Measurements from ENCODE around the gene SH3GL1.
"Not testable (repeated sequence)": the region's sequence is repeated elsewhere in the genome, so short reads cannot be mapped to it uniquely, and the experiment has no call there.

SH3GL1 gene

DNA sequence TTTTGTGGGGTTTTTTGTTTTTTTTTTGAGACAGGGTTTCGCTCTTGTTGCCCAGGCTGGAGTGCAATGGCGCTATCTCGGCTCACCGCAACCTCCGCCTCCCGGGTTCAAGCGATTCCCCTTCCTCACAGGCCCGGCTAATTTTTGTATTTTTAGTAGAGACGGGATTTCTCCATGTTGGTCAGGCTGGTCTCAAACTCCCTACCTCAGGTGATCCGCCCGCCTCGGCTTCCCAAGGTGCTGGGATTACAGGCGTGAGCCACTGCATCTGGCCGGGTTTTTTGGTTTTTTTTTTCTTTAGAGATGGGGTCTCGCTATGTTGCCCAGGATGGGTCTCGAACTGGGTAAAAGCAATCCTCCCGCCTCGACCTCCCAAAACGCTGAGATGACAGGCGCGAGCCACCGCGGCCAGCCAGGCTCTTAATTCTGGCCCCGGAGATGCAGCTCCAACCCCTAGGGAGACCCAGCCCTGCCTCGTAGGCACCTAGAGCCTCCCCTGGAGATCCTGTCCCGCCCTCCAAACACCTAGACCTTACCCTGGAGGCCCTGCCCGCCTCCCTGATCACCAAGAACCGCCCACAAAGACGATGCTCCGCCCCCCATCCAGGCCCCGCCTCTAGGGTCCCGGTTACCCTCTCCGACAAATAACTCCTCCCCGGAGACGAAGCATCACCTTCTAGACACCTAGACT, 71.2 kb downstream of the SH3GL1 start:
- not testable (repeated sequence) for H3K4ac ChIP-seq (ENCODE audit: low read depth, low read length); H2BK5ac ChIP-seq (ENCODE audit: low read depth, low read length, poor library complexity); H3K14ac ChIP-seq (ENCODE audit: low read length); H3K18ac ChIP-seq (ENCODE audit: low read length); H3K9me3 ChIP-seq (ENCODE audit: insufficient read depth, low read depth, low read length); H3K23ac ChIP-seq (ENCODE audit: low read length); H4K91ac ChIP-seq (ENCODE audit: low read depth, low read length); H2BK12ac ChIP-seq (ENCODE audit: low read length); H3K27me3 ChIP-seq (ENCODE audit: insufficient read depth, low read length); H3K36me3 ChIP-seq (ENCODE audit: control insufficient read depth in 1 of 2, insufficient read depth in 2 of 2, low read length in 2 of 2); H3K27ac ChIP-seq (ENCODE audit: low read depth, low read length); H4K8ac ChIP-seq (ENCODE audit: low read depth, low read length); H3K4me3 ChIP-seq (ENCODE audit: low read depth, low read length); H2BK120ac ChIP-seq (ENCODE audit: insufficient read depth, low read length, poor library complexity); H4K12ac ChIP-seq (ENCODE audit: low read depth, low read length); H2AK5ac ChIP-seq (ENCODE audit: low read length); H3K79me1 ChIP-seq (ENCODE audit: low read length); H3K79me2 ChIP-seq (ENCODE audit: control insufficient read depth, insufficient read depth, low read length, poor library complexity); H3K9ac ChIP-seq (ENCODE audit: low read length)
- Histone ChIP-seq H3K4me2 (ENCODE audit: low read length) (peak overlapping the region; percentile 96), H2AFZ (ENCODE audit: insufficient read depth, low read length, poor library complexity) (peak overlapping the region; percentile 82), H3K4me1 (ENCODE audit: control insufficient read depth in 1 of 2, insufficient read depth in 2 of 2, low read length in 2 of 2) (peaks cover 13 to 15% of the 10 kb centered on the region in 2 experiments)
- DNase-seq, result peak in 1 of 2 donors; percentile 39
- WGBS (ENCODE audit: extremely low coverage, insufficient coverage, insufficient read length), result no CpG with 5 or more reads among the region's 35 CpGs

DNA sequence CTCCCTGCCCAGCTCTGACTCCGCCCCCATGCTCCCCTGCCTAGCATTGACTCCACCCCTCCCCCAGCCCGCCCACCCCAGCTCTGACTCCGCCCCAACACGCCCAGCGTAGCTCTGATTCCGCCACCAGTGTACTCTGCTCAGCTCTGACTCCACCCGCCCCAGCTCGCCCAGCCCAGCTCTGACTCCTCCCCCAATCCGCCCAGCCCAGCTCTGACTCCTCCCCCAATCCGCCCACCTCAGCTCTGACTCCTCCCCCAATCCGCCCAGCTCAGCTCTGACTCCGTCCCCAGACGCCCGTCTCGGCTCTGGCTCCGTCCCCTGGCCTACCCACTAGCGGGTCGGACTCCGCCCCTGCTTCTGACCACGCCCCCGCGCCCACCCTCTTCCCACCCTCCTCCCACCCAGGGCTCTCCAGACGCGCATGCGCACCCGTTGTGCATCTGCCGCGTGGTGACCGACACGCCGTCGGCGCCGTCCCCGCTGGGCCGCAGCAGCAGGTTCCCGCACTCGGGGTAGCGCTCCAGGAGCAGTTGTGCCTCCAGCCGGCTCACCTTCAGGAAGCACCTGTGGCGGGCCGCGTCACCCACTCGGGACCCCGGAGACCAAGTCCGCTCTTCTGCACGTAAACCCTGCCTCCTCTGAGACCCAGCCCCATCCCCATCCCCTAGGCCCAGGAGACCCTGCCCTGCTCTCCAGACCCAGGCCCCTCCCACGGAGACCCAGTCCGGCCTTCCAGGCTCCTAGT, 71.9 kb downstream of the SH3GL1 start:
- H3K4ac ChIP-seq (ENCODE audit: low read depth, low read length), result peak overlapping the region; percentile 31
- no peak overlapping the region for H2BK120ac ChIP-seq (ENCODE audit: insufficient read depth, low read length, poor library complexity)
- H3K27me3 ChIP-seq (ENCODE audit: insufficient read depth, low read length), result no peaks in the 10 kb centered on the region
- peaks cover 10% of the 10 kb centered on the region for H3K9me3 ChIP-seq (ENCODE audit: insufficient read depth, low read depth, low read length)
- no peak overlapping the region for H4K12ac ChIP-seq (ENCODE audit: low read depth, low read length)
- no peak overlapping the region for H3K27ac ChIP-seq (ENCODE audit: low read depth, low read length)
- H2AK5ac ChIP-seq (ENCODE audit: low read length), result no peak overlapping the region
- H3K23ac ChIP-seq (ENCODE audit: low read length), result no peak overlapping the region
- no CpG with 5 or more reads among the region's 49 CpGs for WGBS (ENCODE audit: extremely low coverage, insufficient coverage, insufficient read length)
- no peaks in the 10 kb centered on the region for H3K79me2 ChIP-seq (ENCODE audit: control insufficient read depth, insufficient read depth, low read length, poor library complexity)
- H3K36me3 ChIP-seq (ENCODE audit: control insufficient read depth in 1 of 2, insufficient read depth in 2 of 2, low read length in 2 of 2), result peaks cover 2 to 9% of the 10 kb centered on the region in 2 experiments
- peak overlapping the region; percentile 51 for H3K18ac ChIP-seq (ENCODE audit: low read length)
- peak overlapping the region; percentile 96 for H3K4me2 ChIP-seq (ENCODE audit: low read length)
- peaks cover 13 to 15% of the 10 kb centered on the region in 2 experiments for H3K4me1 ChIP-seq (ENCODE audit: control insufficient read depth in 1 of 2, insufficient read depth in 2 of 2, low read length in 2 of 2)
- H2BK12ac ChIP-seq (ENCODE audit: low read length), result no peak overlapping the region
- H3K14ac ChIP-seq (ENCODE audit: low read length), result no peak overlapping the region
- peak; percentile 77 to 95 for DNase-seq
- peak overlapping the region; percentile 77 for H3K9ac ChIP-seq (ENCODE audit: low read length)
- peak overlapping the region; percentile 75 for H3K4me3 ChIP-seq (ENCODE audit: low read depth, low read length)
- peak overlapping the region; percentile 42 for H4K8ac ChIP-seq (ENCODE audit: low read depth, low read length)
- H3K79me1 ChIP-seq (ENCODE audit: low read length), result no peaks in the 10 kb centered on the region
- no peak overlapping the region for H4K91ac ChIP-seq (ENCODE audit: low read depth, low read length)
- peak overlapping the region; percentile 82 for H2AFZ ChIP-seq (ENCODE audit: insufficient read depth, low read length, poor library complexity)
- no peak overlapping the region for H2BK5ac ChIP-seq (ENCODE audit: low read depth, low read length, poor library complexity)

- peak overlapping the region; percentile 16 for H3K27ac ChIP-seq (ENCODE audit: low read depth, low read length)
- H3K79me1 ChIP-seq (ENCODE audit: low read length), result no peaks in the 10 kb centered on the region
- no peak overlapping the region for H2BK5ac ChIP-seq (ENCODE audit: low read depth, low read length, poor library complexity)
- peaks cover 11% of the 10 kb centered on the region for H3K9me3 ChIP-seq (ENCODE audit: insufficient read depth, low read depth, low read length)
- no peak overlapping the region for H3K23ac ChIP-seq (ENCODE audit: low read length)
- H3K27me3 ChIP-seq (ENCODE audit: insufficient read depth, low read length), result no peaks in the 10 kb centered on the region
- peak overlapping the region; percentile 43 for H3K4me3 ChIP-seq (ENCODE audit: low read depth, low read length)
- no peak overlapping the region for H2AK5ac ChIP-seq (ENCODE audit: low read length)
- H4K8ac ChIP-seq (ENCODE audit: low read depth, low read length), result peak overlapping the region; percentile 22
- peak in 1 of 2 donors; percentile 68 for DNase-seq
- H3K14ac ChIP-seq (ENCODE audit: low read length), result no peak overlapping the region
- no peak overlapping the region for H4K91ac ChIP-seq (ENCODE audit: low read depth, low read length)
- peak overlapping the region; percentile 50 for H2AFZ ChIP-seq (ENCODE audit: insufficient read depth, low read length, poor library complexity)
- H4K12ac ChIP-seq (ENCODE audit: low read depth, low read length), result no peak overlapping the region
- H3K4ac ChIP-seq (ENCODE audit: low read depth, low read length), result no peak overlapping the region
- no CpG with 5 or more reads among the region's 13 CpGs for WGBS (ENCODE audit: extremely low coverage, insufficient coverage, insufficient read length)
- no peaks in the 10 kb centered on the region for H3K79me2 ChIP-seq (ENCODE audit: control insufficient read depth, insufficient read depth, low read length, poor library complexity)
- H3K18ac ChIP-seq (ENCODE audit: low read length), result no peak overlapping the region
- H2BK120ac ChIP-seq (ENCODE audit: insufficient read depth, low read length, poor library complexity), result peak overlapping the region; percentile 50
- H2BK12ac ChIP-seq (ENCODE audit: low read length), result peak overlapping the region; percentile 28
- peak overlapping the region; percentile 63 for H3K4me2 ChIP-seq (ENCODE audit: low read length)
- H3K9ac ChIP-seq (ENCODE audit: low read length), result no peak overlapping the region
- peaks cover 13 to 15% of the 10 kb centered on the region in 2 experiments for H3K4me1 ChIP-seq (ENCODE audit: control insufficient read depth in 1 of 2, insufficient read depth in 2 of 2, low read length in 2 of 2)
- peaks cover 2 to 9% of the 10 kb centered on the region in 2 experiments for H3K36me3 ChIP-seq (ENCODE audit: control insufficient read depth in 1 of 2, insufficient read depth in 2 of 2, low read length in 2 of 2)
These were observed 72.5 kb downstream of the SH3GL1 start for GRCh38 chr19:4327877-4328242.

GRCh38 chr19:4327252-4327876, 73.0 kb downstream of the SH3GL1 start:
- no peak overlapping the region for H2BK120ac ChIP-seq (ENCODE audit: insufficient read depth, low read length, poor library complexity)
- no peak overlapping the region for H4K12ac ChIP-seq (ENCODE audit: low read depth, low read length)
- peak overlapping the region; percentile 56 for H4K8ac ChIP-seq (ENCODE audit: low read depth, low read length)
- no peak overlapping the region for H4K91ac ChIP-seq (ENCODE audit: low read depth, low read length)
- no peaks in the 10 kb centered on the region for H3K79me2 ChIP-seq (ENCODE audit: control insufficient read depth, insufficient read depth, low read length, poor library complexity)
- H3K14ac ChIP-seq (ENCODE audit: low read length), result no peak overlapping the region
- peak overlapping the region; percentile 50 for H2AFZ ChIP-seq (ENCODE audit: insufficient read depth, low read length, poor library complexity)
- H3K9ac ChIP-seq (ENCODE audit: low read length), result no peak overlapping the region
- no peak overlapping the region for H3K4me3 ChIP-seq (ENCODE audit: low read depth, low read length)
- no peaks in the 10 kb centered on the region for H3K27me3 ChIP-seq (ENCODE audit: insufficient read depth, low read length)
- WGBS (ENCODE audit: extremely low coverage, insufficient coverage, insufficient read length), result no CpG with 5 or more reads among the region's 30 CpGs
- DNase-seq, result peak; percentile 48 to 69
- H3K4me1 ChIP-seq (ENCODE audit: control insufficient read depth in 1 of 2, insufficient read depth in 2 of 2, low read length in 2 of 2), result peaks cover 13 to 15% of the 10 kb centered on the region in 2 experiments
- no peaks in the 10 kb centered on the region for H3K79me1 ChIP-seq (ENCODE audit: low read length)
- H3K23ac ChIP-seq (ENCODE audit: low read length), result no peak overlapping the region
- H3K27ac ChIP-seq (ENCODE audit: low read depth, low read length), result no peak overlapping the region
- H3K4me2 ChIP-seq (ENCODE audit: low read length), result peak overlapping the region; percentile 63
- peaks cover 2 to 9% of the 10 kb centered on the region in 2 experiments for H3K36me3 ChIP-seq (ENCODE audit: control insufficient read depth in 1 of 2, insufficient read depth in 2 of 2, low read length in 2 of 2)
- H3K4ac ChIP-seq (ENCODE audit: low read depth, low read length), result no peak overlapping the region
- peaks cover 14% of the 10 kb centered on the region for H3K9me3 ChIP-seq (ENCODE audit: insufficient read depth, low read depth, low read length)
- H2AK5ac ChIP-seq (ENCODE audit: low read length), result no peak overlapping the region
- no peak overlapping the region for H2BK12ac ChIP-seq (ENCODE audit: low read length)
- H3K18ac ChIP-seq (ENCODE audit: low read length), result no peak overlapping the region
- no peak overlapping the region for H2BK5ac ChIP-seq (ENCODE audit: low read depth, low read length, poor library complexity)
